OCI-LY1 (cell line): ENCODE measurements around the gene PPFIA4.

Experiments
- H2AFZ ChIP-seq: fragments of 200-600 bp; sonication (generic), shearing (Covaris generic); 2 replicates; pipeline ENCODE4 v1.6.0; 2014; ENCODE audit warnings: antibody characterized with exemption, mild to moderate bottlenecking, low read length
- H3F3A ChIP-seq: fragments of 200-600 bp; sonication (generic), shearing (Covaris generic); 2 replicates; pipeline ENCODE4 v1.6.0; 2014; ENCODE audit warnings: mild to moderate bottlenecking, antibody characterized with exemption, low read length, moderate library complexity; ENCODE audit not compliant: insufficient read depth
- H3K27ac ChIP-seq: fragments of 200-600 bp; sonication (generic); 2 replicates; pipeline ENCODE4 v1.5.1; 2014; ENCODE audit warnings: low read length, mixed run types, mild to moderate bottlenecking, low read depth; ENCODE audit not compliant: poor library complexity, severe bottlenecking
- H3K27me3 ChIP-seq: fragments of 200-600 bp; sonication (generic); 2 replicates; pipeline ENCODE4 v1.6.0; 2014; ENCODE audit warnings: antibody characterized with exemption, mild to moderate bottlenecking, low read length, moderate library complexity; ENCODE audit not compliant: insufficient read depth
- H3K36me3 ChIP-seq: fragments of 200-600 bp; sonication (generic); 2 replicates; pipeline ENCODE4 v1.6.1; 2014; ENCODE audit warnings: mild to moderate bottlenecking, antibody characterized with exemption, low read length, moderate library complexity, mixed read lengths; ENCODE audit not compliant: insufficient read depth
- H3K4me1 ChIP-seq: fragments of 200-600 bp; sonication (generic); 2 replicates; pipeline ENCODE4 v1.5.1; 2014; ENCODE audit warnings: mild to moderate bottlenecking, low read length, moderate library complexity; ENCODE audit not compliant: insufficient read depth, severe bottlenecking
- H3K4me2 ChIP-seq: fragments of 200-600 bp; sonication (generic), shearing (Covaris generic); 2 replicates; pipeline ENCODE4 v1.6.1; 2014; ENCODE audit warnings: low read length
- H3K4me3 ChIP-seq: fragments of 200-600 bp; sonication (generic); 2 replicates; pipeline ENCODE4 v1.5.1; 2014; ENCODE audit warnings: low read length, low read depth, mild to moderate bottlenecking, mixed read lengths; ENCODE audit not compliant: poor library complexity, severe bottlenecking
- H3K79me2 ChIP-seq: fragments of 200-600 bp; shearing (Covaris generic); 2 replicates; pipeline ENCODE4 v1.6.1; 2016; ENCODE audit warnings: mixed run types, low read length, mixed read lengths; ENCODE audit not compliant: insufficient read depth
- H3K9ac ChIP-seq: fragments of 200-600 bp; sonication (generic), shearing (Covaris generic); 2 replicates; pipeline ENCODE4 v1.6.1; 2014; ENCODE audit warnings: mild to moderate bottlenecking, low read length, mixed read lengths
- H3K9me2 ChIP-seq: fragments of 200-600 bp; sonication (generic), shearing (Covaris generic); 2 replicates; pipeline ENCODE4 v1.6.1; 2014; ENCODE audit warnings: low read depth, mild to moderate bottlenecking, low read length, mixed read lengths
- H3K9me3 ChIP-seq: fragments of 200-600 bp; shearing (Covaris generic); 2 replicates; pipeline ENCODE4 v1.6.1; 2014; ENCODE audit warnings: low read length, mixed read lengths
- H4K20me1 ChIP-seq: fragments of 200-600 bp; sonication (generic), shearing (Covaris generic); 2 replicates; pipeline ENCODE4 v1.6.0; 2016; ENCODE audit warnings: mild to moderate bottlenecking, low read length; ENCODE audit not compliant: insufficient read depth
- EZH2 ChIP-seq: fragments of 200-600 bp; sonication (generic), shearing (Covaris generic); IDR thresholded peaks from 2 replicates; pipeline ENCODE4 v1.8.0; 2017; ENCODE audit warnings: borderline replicate concordance, mixed run types, mild to moderate bottlenecking, antibody characterized with exemption, low read length, moderate library complexity, mixed read lengths
- TF ChIP-seq, protein P1 (sequence below): fragments of 200-600 bp; sonication (generic), shearing (Covaris generic); IDR thresholded peaks from 2 replicates; pipeline ENCODE4 v1.5.1; 2017; ENCODE audit warnings: mild to moderate bottlenecking, antibody characterized with exemption, low read length, moderate library complexity, mixed read lengths

The PPFIA4 gene

DNA sequence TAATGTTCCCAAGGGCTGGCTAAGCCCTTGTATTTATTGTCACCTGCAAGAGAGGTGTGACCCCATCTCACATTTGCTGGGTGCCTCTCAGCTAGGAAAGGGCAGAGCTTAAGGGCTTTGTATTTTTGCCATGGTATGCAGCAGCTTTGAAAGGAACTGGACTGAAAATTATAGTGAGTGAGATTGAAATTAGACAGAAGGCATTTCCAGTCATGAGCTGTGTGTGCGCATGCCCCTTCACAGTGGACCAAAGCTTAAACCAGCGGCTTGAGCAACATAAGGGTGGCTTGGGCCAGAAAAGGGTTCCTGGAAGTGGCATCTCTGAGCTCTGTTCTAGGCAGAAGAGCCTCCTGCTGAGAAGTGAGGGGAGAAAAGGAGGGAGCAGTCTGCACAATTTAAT is 39.7 kb downstream of the PPFIA4 start:
- no peaks in the 10 kb centered on the region for H3K9me3 ChIP-seq
- no peaks in the 10 kb centered on the region for H3K36me3 ChIP-seq
- no peaks in the 10 kb centered on the region for H3K4me1 ChIP-seq
- TF ChIP-seq, protein P1, sequence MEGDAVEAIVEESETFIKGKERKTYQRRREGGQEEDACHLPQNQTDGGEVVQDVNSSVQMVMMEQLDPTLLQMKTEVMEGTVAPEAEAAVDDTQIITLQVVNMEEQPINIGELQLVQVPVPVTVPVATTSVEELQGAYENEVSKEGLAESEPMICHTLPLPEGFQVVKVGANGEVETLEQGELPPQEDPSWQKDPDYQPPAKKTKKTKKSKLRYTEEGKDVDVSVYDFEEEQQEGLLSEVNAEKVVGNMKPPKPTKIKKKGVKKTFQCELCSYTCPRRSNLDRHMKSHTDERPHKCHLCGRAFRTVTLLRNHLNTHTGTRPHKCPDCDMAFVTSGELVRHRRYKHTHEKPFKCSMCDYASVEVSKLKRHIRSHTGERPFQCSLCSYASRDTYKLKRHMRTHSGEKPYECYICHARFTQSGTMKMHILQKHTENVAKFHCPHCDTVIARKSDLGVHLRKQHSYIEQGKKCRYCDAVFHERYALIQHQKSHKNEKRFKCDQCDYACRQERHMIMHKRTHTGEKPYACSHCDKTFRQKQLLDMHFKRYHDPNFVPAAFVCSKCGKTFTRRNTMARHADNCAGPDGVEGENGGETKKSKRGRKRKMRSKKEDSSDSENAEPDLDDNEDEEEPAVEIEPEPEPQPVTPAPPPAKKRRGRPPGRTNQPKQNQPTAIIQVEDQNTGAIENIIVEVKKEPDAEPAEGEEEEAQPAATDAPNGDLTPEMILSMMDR, result no peak
- TF ChIP-seq EZH2, result no peak
- no peak overlapping the region for H3K9ac ChIP-seq
- no peaks in the 10 kb centered on the region for H3K79me2 ChIP-seq
- no peak overlapping the region for H3K27ac ChIP-seq
- no peaks in the 10 kb centered on the region for H4K20me1 ChIP-seq
- no peak overlapping the region for H3K4me2 ChIP-seq
- no peaks in the 10 kb centered on the region for H3F3A ChIP-seq
- H3K4me3 ChIP-seq, result no peak overlapping the region
- no peaks in the 10 kb centered on the region for H3K9me2 ChIP-seq
- peaks cover 6% of the 10 kb centered on the region; the same call in 1 of the 2 replicates for H3K27me3 ChIP-seq
- H2AFZ ChIP-seq, result no peak overlapping the region

DNA sequence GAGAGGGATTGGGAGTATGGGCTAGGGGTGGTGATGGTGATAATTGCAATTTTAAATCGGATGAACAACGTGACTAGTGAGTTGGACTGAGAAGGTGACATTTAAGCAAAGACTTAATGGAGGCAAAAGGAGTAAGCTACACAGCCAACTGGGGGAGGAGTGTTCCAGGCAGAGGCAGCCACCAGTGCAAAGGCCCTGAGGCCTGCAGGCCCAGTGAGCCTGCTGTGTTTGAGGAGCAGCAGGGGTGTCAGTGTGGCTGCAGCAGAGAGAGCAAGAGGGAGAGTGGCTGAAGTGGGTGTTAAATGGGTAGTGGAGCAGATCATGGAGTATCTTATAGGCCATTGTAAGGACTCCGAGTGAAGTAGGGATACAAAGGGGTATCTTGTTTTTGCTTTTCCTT is 40.7 kb downstream of the PPFIA4 start:
- no peaks in the 10 kb centered on the region for H3K36me3 ChIP-seq
- H3K27ac ChIP-seq, result no peak overlapping the region
- no peak for TF ChIP-seq EZH2
- TF ChIP-seq, protein P1, result no peak
- H3K9ac ChIP-seq, result no peak overlapping the region
- 0 out of 2 replicates have a peak, but pooled peaks cover 6% of the 10 kb centered on the region for H3K27me3 ChIP-seq
- H2AFZ ChIP-seq, result no peak overlapping the region
- no peak overlapping the region for H3K4me3 ChIP-seq
- no peaks in the 10 kb centered on the region for H3K9me2 ChIP-seq
- no peaks in the 10 kb centered on the region for H3K4me1 ChIP-seq
- no peaks in the 10 kb centered on the region for H4K20me1 ChIP-seq
- no peak overlapping the region for H3K4me2 ChIP-seq
- no peaks in the 10 kb centered on the region for H3K79me2 ChIP-seq
- no peaks in the 10 kb centered on the region for H3K9me3 ChIP-seq
- H3F3A ChIP-seq, result no peaks in the 10 kb centered on the region

DNA sequence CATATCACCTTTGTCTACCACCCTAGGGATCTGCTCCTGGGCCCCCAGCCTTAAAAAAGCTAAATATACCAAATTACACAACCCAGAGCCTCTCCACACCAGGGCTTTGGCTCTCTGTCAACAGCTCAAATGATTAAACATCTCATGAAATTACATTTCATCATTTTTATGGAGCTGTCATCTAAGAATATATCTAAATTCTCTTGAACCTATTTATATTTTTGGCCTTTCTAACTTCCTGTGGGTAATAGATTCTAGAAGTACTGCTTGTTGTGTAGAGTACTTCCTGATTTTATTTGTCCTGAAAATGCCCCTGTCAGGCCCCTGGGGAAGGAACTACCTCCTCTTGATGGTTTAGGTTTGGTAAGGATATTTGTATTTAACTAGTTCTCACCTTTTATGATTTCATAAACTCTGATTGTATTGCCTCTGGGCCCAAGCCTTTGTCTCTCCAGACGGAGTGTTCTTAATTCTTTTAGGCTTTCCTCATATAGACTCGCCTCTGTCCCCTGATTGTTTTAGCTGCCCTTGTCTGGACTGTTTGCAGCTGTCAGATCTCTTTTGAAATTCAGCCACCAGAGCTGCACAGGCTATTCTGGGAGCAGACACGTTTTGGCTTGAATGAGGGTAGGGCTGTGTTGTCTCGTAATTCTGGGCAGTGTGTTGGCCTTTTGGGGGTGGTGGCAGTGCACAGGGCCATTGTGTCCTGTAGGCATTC is 42.9 kb downstream of the PPFIA4 start:
- Histone ChIP-seq H3K9me2 (no peaks in the 10 kb centered on the region), H3K27me3 (0 out of 2 replicates have a peak, but pooled peaks cover 6% of the 10 kb centered on the region), H3K79me2 (no peaks in the 10 kb centered on the region), H3F3A (no peaks in the 10 kb centered on the region), H2AFZ (no peak overlapping the region), H4K20me1 (no peaks in the 10 kb centered on the region), H3K9me3 (no peaks in the 10 kb centered on the region), H3K4me1 (no peaks in the 10 kb centered on the region), H3K4me3 (no peak overlapping the region), H3K27ac (no peak overlapping the region), H3K36me3 (no peaks in the 10 kb centered on the region), H3K9ac (no peak overlapping the region), H3K4me2 (no peak overlapping the region)
- TF ChIP-seq EZH2, result no peak
- TF ChIP-seq, protein P1, result no peak
